HG03442 (cell line): ENCODE data around the gene MAPK10.
A peak's percentile ranks its signal among the peaks of the same experiment; 100 is the strongest.
"Not testable (repeated sequence)": the region's sequence is repeated elsewhere in the genome, so short reads cannot be mapped to it uniquely, and the experiment has no call there.

Source experiments
- ATAC-seq: cut with Tn5 transposase; IDR thresholded peaks from one replicate; pipeline ENCODE4 v1.9.1; 2021; ENCODE audit warnings: mild to moderate bottlenecking, moderate library complexity; ENCODE audit not compliant: unreplicated experiment

The MAPK10 gene

GRCh38 chr4:85993641-85994040, 366.2 kb downstream of the MAPK10 start:
- no peak for ATAC-seq

- no peak for ATAC-seq
Observed at GRCh38 chr4:85986266-85986665, 373.6 kb downstream of the MAPK10 start.

GRCh38 chr4:85979276-85979675, 380.6 kb downstream of the MAPK10 start:
- peak; percentile 87 for ATAC-seq

- ATAC-seq, result no peak
Observed at GRCh38 chr4:85970535-85970934, 389.3 kb downstream of the MAPK10 start.

- peak; percentile 68 for ATAC-seq
Observed at GRCh38 chr4:85968945-85969819, 390.7 kb downstream of the MAPK10 start.

- ATAC-seq, result no peak
Observed at GRCh38 chr4:85967872-85968271, 392.0 kb downstream of the MAPK10 start.

- no peak for ATAC-seq
Observed at GRCh38 chr4:85966373-85966772, 393.5 kb downstream of the MAPK10 start.

GRCh38 chr4:85965529-85965928, 394.3 kb downstream of the MAPK10 start:
- no peak for ATAC-seq

GRCh38 chr4:85965017-85965416, 394.8 kb downstream of the MAPK10 start:
- not testable (repeated sequence) for ATAC-seq

GRCh38 chr4:85964298-85964697, 395.6 kb downstream of the MAPK10 start:
- no peak for ATAC-seq

- no peak for ATAC-seq
Observed at GRCh38 chr4:85963231-85963630, 396.6 kb downstream of the MAPK10 start.

GRCh38 chr4:85961887-85962286, 398.0 kb downstream of the MAPK10 start:
- no peak for ATAC-seq

GRCh38 chr4:85956293-85956945, 403.4 kb downstream of the MAPK10 start:
- no peak for ATAC-seq

GRCh38 chr4:85955620-85956292, 404.1 kb downstream of the MAPK10 start:
- no peak for ATAC-seq

GRCh38 chr4:85953651-85954018, 406.2 kb downstream of the MAPK10 start:
- ATAC-seq, result no peak

GRCh38 chr4:85952972-85953650, 406.7 kb downstream of the MAPK10 start:
- ATAC-seq, result no peak

- ATAC-seq, result no peak
Observed at GRCh38 chr4:85952528-85952927, 407.3 kb downstream of the MAPK10 start.

GRCh38 chr4:85951099-85951498, 408.8 kb downstream of the MAPK10 start:
- ATAC-seq, result no peak

- ATAC-seq, result no peak
Observed at GRCh38 chr4:85946821-85947220, 413.0 kb downstream of the MAPK10 start.

- ATAC-seq, result no peak
Observed at GRCh38 chr4:85942107-85942506, 417.7 kb downstream of the MAPK10 start.

- no peak for ATAC-seq
Observed at GRCh38 chr4:85940151-85940550, 419.7 kb downstream of the MAPK10 start.
